Non-pigmented ciliary epithelial cell (primary cell): ENCODE measurements around the gene MTCL1.

Experiments used
- DNase-seq: peaks from one replicate; pipeline ENCODE4 v3.0.0-alpha.2; 2010; ENCODE audit warnings: low read depth

The MTCL1 gene

DNA sequence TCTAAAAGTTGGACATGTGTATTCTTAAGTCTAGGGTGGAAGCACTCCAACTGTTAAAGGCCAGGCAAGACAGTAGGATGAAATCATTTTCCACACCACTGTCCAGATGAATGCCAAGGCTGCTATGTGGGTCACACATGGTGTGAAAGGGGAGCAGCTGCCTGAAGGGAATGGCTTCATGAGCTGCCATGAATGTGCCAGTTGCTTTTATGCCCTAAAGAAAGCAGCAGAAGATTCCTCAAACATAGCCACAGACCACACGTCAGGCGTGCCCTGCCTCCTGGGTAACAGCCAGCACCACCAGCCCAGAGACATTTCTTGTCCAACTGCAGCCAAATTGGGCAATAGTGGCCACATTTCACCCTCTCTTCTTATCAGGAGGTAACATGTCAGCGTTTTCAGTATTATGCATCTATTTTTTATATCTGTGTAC is 130.2 kb downstream of the MTCL1 start:
- no peak for DNase-seq

DNA sequence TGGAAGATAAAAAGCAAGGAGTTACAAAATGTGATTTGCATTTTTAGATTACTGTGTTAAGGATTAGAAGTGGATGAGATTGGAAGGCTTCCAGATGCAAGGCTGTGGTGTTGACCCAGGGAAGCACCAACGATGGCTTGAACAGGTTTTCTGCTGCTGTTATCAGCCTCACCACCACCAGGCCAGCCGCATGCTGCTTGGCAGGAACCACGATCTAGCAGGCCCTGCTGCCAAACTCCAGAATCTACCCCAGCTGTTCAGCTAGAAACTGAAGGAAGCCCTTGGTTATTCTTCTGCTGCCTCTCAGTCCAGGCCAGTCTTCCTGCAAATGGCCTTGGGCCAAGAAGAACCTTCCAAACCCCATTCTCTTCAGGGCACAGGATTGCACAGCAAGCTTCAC is 133.9 kb downstream of the MTCL1 start:
- no peak for DNase-seq

DNA sequence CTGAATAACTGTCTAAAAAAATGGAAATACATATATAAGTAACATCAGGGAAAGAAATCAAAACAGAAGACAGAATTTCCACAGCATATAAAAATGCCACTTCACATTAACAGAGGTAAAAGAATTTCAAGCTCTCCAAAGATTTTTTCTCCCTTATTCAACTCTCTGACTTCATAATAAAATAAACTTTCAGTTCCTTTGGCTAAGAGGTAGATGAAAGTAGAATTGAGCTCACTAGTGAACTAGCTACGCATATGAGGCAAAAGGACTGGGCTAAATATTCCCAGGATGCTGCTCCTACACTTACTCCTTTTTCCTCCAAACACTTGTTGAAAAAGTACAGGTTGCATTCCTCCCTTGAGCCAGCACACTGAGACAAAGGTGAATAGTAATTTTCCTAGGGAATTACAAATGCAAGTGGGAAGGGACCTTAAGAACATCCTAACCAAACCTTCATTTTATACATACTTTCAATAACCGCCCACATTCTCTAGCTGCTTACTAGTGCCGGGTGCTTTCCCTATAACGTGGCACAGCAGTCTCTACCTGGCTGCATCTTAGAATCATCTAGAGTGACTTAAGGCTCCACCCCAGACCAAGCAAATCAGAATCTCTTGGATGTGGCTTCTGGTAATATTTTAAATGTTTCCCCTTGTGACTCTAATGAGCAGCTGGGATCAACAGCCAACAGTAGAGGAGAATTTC is 136.6 kb downstream of the MTCL1 start:
- DNase-seq, result no peak

DNA sequence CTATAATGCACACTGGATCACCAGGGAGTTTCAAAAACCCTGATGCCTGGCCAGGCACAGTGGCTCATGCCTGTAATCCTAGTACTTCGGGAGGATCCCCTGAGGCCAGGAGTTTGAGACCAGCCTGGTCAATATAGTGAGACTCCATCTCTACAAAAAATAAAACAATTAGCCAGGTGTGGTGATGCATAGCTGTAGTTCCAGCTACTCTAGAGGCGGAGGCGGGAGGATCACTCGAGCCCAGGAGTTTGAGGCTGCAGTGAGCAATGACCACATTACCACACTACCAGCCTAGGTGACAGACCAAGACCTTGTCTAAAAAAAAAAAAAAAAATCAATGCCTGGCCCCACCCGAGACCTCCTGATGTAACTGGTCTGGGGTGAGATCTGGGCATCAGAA is 137.2 kb downstream of the MTCL1 start:
- no peak for DNase-seq

DNA sequence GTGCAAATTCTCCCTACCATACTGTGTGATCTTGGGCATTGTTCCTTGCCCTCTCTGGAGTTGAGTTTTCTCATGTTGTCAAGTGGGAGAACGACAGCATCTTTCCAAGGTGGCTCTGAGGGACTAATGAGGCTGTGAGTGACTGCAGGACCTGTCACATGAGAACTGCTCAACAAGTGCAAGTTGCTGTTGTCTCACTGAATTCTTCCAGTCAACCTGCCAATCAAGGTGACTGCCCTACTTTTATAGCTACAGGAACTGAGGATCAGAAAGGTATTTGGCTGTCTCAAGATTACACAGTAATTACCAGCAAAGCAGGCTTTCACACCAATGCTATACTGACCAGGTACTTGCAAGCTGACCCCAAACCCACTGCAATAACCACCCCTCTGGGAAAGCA is 137.6 kb downstream of the MTCL1 start:
- no peak for DNase-seq

DNA sequence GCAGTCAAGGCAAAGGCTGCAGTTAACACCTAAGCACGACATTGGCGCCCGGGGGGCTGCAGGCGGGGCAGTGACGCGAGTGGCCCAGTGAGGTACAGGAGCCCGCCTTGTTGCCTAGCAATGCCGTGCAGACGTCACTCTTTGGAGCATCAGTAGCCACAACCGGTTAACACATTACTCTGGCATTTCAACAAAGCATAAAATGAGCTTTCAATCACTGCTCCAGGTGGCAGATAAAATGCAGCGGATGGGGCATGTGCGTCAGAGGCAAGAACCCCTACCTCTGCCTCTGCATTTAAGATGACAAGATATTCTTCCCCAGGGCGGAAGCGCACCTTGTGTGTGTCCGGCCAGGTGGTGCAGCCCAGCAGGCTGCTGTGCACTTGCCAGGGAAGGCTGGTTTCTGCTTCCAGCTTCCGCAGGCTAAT is 139.4 kb downstream of the MTCL1 start:
- no peak for DNase-seq

DNA sequence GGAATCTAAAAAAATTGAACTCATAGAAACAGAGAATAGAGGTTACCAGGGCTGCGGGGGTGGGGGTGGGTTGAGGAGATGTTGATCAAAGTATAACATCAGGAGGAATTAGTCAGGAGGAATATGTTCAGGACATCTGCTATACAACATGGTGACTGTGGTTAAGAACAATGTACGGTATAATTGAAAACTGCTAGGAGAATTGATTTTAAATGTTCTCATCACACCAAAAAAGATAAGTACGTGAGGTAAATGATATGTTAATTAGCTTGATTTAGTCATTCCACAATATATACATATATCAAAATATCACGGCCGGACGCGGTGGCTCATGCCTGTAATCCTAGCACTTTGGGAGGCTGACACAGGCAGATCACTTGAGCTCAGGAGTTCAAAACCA is 140.2 kb downstream of the MTCL1 start:
- DNase-seq, result no peak

DNA sequence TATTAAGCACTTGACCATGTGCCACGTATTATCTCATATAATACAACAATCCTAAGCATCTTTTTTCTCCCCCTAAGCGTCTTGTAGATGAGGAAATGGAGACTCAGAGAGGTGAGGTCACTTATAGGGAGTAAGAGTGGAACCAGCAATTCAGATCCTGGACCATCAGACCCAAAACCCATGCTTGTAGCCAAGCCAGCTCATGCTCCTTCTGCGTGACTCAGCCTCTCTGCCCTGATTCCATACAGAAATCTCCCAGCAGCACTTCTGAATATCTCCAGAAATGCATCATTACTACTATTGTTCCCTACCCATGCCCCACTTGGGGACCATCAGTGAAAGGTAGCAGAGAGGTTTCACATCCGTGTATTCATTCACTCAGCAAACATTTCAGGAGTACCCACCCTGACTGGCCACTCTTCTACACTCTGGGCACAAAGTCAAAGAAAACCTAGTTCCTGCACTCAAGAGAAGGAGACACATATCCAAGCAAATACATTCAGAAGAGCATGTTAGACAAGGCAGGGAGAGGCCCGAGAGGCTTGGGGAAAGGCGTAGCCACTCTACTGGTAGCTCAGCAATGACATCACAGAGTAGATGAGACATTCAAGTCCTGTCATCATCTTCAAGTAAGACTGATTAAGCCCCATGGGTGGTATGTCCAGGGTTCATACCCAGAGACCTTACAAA is 141.9 kb downstream of the MTCL1 start:
- DNase-seq, result no peak

DNA sequence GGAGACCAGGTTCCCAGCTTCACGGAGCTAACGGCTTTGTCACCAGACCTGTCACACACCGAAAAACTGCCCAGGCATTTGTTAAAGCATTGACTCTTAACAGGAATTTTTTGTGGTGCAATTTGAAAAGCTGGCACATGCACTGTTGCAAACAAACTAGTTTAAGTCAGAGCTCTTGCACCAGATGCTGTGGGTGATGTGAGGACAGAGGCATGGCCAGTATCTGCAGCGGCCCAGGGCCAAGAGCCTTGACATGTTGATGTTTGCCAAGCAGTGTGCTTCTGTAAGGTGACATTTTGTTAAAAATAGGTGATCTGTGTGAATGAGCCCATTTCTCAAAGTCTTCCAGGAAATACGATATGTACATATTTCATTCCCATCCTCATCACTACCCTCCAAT is 142.5 kb downstream of the MTCL1 start:
- DNase-seq, result no peak

DNA sequence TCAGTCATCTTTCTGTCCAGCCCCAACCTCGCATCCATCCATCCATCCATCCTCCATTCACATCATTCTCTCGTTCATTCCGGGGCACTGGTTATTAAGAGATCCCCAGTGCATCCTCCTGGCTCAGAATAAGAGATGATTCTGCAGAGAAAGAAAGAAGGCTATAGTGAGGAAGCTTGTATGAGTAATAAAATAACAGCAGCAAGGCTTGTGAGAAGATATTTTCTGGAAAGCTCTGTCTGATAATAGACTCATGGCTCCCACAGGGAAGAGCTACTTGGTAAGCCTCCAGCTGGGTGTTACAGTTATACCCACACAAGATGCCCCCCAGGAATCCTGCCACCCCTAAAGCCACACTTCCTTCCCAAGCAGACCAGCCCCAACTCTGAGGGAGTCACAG is 143.2 kb downstream of the MTCL1 start:
- no peak for DNase-seq

DNA sequence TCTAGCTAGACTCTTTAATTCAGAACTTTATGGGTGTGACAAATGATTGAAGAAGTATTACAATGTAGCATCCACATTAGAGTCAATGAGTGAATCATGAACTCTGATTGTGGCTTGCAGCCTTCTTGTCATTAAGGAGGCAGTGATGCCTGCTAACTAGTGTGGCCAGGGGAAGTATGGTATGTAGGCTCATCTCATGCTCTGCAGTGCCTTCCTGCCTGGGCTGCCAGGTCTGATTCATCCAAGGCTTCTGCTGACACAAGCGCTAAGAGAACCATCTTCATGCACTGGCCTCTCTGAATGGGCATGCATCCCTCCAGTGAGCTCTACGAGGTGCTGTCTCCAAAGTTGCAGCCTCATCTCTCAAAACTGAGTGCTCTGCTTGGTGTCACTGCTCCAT is 144.3 kb downstream of the MTCL1 start:
- no peak for DNase-seq

DNA sequence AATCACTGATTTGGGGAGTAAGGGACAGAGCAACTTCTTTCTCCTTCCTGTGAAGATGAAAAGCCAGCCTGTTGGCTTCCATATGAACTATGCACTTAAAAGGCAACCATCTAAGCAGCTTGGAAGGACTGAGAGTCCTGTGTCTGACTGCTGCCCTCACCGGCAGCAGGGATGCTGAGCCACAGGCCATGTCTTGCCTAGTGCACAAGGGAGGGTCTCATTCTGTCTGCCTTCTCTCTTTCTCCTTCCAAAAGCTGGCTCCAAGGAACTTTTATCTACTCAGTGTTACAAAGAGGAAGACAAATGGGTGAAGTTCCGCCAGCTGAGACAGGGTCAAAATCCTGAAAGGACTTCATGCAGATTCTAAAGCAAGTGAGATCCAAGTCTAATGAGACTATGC is 146.3 kb downstream of the MTCL1 start:
- DNase-seq, result no peak

DNA sequence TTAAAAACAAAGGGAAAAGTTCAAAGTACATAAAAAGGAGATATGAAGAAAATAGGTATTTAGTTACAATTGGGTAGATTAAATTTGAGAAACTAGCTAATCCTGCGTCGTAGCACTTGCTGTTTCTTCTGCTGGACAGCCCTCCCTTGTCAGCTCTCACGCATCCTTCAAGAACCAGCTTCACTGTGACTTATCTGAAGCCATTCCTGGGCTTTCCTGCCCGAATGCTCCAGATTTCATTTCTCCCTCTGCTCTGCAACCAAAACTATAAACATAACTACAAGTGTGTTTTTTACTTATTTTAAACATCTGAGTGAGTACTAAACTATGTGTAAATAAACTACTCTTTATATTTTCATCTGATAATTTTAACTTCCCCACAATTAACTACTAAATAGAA is 149.2 kb downstream of the MTCL1 start:
- no peak for DNase-seq

DNA sequence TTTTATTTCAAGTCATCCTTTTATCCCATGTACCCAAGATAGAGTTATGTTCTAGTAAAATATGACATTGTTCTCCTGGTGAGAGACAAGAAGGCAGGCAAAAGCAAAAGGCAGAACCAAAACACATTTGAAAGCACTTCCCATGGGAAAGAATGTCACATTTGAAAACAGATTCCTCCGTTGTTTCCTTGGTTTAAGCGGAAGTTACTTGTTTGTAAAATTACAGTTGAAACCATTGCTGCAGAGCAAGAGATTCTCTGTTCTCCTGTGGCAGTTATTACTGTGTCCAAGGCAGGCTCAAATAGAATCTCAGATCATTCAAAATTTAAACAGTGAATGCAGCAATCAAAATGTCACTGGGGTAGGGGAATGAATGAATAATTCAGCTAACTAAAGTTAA is 149.6 kb downstream of the MTCL1 start:
- no peak for DNase-seq

DNA sequence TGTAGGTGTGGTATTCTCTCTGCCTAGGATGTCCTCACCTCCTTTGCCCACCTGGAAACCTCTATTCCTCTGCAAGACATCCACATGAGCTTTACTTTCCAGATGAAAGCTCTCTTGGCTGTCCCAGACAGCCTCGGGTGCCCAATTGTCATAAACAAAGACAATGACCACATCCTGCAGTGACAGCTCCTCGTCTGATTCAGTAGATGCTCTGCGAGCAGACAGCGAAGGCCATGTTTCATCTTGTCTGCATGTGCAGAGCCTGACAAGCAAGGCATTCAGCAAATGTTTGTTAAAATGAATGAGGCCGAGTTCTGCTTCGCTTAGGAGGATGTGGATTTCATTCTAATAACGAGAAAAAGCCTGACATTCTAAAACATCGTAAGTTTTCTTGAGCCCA is 150.9 kb downstream of the MTCL1 start:
- no peak for DNase-seq

DNA sequence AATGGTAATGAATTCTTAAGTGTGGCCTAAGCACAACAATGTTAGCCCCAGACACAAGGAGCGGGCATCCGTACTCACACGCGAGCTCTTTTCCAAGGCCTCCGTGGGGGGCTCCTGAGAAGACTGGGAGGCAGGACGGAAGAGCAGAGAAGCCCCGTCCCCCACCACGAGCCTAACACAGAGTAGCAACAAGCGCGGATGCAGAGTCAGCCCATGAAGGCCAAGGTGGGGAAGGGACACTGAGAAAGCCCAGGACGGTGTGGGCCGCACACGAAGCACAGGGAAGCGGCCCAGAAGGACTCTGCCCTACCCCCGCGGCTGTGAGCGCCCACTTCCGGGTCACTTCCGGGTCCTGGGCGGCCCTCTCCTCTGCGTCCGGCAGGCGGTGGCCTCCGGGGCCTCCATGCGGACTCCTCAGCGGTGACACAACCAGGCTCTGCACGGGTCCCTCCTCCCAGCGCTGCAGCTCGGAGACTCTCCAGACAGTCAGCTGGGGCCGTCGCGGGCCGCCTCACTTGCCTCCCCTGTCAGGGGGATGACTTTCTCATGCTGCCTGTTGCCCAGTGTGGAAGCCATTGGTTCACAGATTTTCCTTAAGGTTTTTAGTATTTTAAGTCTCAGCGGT is 151.5 kb downstream of the MTCL1 start:
- no peak for DNase-seq

DNA sequence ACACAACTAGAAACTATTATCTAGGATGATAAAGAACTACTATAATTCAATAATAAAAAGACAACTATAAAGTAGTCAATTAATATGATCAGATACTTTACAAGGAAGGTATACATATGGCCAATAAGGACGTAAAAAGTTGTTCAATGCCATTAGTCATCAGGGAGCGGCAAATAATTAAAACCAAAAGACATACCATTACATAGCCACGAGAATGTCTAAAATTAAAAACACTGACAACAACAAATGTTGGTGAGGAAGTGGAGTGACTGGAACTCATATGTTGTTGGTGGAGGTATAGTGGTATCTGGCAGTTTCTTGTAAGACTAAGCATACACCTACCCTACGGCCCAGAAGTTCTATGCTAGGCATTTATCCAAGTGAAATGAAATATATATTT is 152.4 kb downstream of the MTCL1 start:
- DNase-seq, result no peak

DNA sequence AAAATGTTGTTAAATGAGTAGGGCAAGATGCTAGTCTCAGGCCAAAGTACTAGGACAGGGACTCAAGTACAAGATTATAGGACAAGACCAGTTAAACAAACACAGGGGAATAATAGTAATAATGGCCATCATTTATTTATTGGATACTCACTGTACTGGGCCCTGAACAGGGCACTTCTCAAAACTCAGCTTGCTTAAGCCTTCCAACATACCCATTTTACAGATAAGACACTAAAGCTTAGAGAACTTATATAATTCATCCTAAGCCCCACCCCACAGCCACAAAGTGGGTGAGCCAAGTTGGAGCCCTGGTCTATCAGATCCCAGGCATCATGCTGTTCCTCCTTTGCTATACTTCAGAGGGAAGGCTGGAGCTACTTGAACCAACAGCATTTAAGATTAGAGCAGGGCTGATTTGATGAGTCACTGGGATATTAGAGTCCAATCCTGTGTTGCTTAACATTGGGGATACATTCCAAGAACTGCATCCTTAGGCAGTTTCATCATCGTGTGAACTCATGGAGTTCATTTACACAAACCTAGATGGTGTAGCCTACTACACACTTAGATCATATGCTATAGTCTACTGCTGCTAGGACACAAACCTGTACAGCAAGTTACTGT is 153.6 kb downstream of the MTCL1 start:
- DNase-seq, result peak; percentile 94

DNA sequence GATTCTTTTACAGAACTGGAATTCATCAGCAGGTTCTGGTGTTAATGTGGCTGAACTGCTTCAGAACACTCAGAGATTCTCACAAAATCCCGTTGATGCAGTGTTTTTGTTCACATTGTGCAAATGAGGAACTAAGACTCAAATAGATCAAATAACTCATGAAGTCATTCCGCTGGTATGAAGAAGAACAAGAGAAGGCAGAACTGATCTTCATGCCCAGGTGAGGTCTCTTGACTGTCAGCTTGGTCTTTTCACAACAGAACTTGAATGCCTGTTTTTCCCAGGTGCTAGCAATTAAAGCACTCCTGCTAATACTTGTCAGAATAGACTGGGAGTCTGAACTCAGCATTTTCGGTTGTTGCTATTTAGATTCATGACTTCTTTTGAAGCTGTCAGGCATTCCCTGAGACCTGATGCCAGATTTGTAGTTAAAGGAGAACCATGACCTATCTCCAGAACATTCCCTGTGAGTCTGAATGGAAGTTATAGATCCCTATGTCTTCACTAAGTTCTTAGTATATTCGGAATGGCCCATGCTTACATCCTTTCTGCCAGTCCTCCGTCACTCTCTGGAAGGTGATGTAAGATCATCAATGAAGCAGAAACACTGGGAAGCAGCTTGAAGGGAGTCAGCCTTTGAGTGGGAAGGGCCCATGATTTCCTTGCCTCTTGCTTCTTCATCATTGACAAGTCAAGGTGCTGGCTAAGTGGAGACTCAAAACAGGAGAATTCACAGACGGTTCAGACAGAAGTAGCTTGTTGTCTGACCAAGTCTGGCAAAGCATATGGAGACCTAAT is 155.7 kb downstream of the MTCL1 start:
- no peak for DNase-seq

DNA sequence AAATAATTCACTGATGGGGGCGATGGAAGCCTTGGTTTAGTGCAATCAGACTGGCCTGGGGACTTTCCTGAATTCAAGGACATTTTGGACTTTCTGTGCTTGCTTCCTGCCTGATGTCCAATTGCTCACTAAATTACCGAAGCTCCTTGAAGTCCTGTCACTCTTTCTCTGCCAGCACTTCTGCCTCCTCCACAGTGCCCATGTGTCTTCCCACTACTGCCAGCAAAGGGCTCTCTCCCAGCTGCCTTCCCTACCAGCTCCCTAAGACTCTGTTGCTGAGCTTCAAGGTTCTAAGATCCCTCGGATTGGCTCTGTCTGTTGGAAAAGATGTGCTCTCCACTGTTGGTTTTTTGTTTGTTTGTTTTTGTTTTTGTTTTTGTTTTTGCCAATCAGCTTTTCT is 158.1 kb downstream of the MTCL1 start:
- no peak for DNase-seq

DNA sequence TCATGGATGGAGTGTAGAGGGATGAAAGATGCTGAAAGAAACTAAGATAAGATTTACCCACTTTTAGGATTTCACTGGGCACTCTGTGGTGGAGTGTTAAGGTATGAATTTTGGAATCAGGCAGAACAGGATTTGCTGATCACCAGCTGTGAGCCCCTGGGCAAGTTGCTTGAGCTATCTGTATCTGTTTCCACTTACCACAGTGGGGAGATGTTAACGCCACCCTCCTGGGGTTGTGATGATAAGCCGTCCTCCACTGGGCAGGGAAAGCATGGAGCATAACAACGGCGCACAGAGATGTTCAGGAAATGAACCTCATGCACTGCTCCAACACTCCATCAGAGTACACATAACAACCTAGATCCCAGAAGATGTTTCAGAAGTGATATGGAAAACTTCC is 160.6 kb downstream of the MTCL1 start:
- DNase-seq, result no peak

DNA sequence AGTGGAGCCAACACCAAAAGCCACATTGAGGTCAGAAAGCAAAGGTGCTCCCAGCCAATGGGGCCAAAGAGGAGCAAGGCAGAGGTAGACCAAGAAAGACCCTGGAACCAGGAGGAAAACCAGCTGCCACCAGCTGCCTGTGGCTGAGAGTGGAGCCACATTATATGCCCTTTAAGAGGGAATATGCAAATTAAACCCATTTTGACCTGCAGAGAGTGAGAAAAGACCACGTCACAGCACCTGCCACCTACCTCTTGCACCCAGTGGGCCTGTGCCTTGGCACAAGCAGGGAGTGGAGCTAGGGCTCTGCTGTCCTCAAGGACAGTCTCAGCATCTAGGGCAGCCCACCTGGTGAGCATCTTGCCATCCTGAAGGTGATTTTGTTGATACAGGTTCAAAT is 161.3 kb downstream of the MTCL1 start:
- no peak for DNase-seq
